Measurements from ENCODE around the gene NXPH4.

DNA sequence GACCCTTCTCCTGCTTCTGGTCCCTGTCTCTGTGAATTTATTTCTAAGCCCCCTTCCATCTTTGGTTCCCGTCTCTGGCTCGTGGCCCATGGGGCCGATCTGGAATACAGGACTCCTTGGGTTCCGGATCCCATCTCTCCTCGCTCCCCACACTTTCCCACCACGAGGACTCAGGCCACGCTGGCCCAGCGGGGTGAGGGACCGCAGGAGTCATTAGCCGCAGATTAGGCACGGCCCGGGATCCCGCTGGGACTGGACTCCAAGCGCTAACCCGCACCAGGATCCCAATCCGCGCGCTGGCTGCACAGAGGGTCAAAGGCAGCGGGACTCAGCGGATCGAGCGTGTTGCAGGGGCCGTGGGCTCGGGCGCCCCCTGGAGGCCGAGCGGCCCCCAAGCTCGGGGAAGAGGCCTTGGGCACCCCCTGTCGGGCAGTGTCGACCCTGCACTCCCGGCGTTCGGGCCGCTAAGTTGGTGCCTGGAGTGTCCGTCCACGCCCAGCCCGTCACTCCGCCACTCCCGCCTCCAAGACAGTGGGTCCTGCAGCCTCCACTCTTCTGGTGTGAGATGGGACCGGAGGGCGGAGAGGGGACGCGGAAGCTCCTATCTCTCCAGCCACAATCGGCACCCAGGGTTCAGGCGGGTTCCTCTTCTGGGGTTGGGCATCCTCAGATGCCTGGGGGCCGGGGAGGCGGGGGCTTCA lies 22.4 kb downstream of the NXPH4 start:
- TF ChIP-seq, protein P1, sequence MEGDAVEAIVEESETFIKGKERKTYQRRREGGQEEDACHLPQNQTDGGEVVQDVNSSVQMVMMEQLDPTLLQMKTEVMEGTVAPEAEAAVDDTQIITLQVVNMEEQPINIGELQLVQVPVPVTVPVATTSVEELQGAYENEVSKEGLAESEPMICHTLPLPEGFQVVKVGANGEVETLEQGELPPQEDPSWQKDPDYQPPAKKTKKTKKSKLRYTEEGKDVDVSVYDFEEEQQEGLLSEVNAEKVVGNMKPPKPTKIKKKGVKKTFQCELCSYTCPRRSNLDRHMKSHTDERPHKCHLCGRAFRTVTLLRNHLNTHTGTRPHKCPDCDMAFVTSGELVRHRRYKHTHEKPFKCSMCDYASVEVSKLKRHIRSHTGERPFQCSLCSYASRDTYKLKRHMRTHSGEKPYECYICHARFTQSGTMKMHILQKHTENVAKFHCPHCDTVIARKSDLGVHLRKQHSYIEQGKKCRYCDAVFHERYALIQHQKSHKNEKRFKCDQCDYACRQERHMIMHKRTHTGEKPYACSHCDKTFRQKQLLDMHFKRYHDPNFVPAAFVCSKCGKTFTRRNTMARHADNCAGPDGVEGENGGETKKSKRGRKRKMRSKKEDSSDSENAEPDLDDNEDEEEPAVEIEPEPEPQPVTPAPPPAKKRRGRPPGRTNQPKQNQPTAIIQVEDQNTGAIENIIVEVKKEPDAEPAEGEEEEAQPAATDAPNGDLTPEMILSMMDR (IDR thresholded peaks at IDR 0.05) = peak; percentile 99 to 100 (median 99)
- no peak for TF ChIP-seq POLR2A (IDR thresholded peaks at IDR 0.05)
